DMS 273 treated with DMSO at 0.1 percent for 48 hours (cell line): Measurements from ENCODE around the gene ETV6.
"Not testable (repeated sequence)": the region's sequence is repeated elsewhere in the genome, so short reads cannot be mapped to it uniquely, and the experiment has no call there.

Source experiments
- DNase-seq: peaks from one replicate; lab custom pipeline; 2025; lab: John Stamatoyannopoulos, UW

The ETV6 gene

GRCh38 chr12:11649413-11650285 is at the start of gene ETV6:
TSS of gene ETV6 (plus strand) at chr12:11649674. CDS start at chr12:11650128, 454 bp downstream.
- peak; percentile 36 for DNase-seq

DNA sequence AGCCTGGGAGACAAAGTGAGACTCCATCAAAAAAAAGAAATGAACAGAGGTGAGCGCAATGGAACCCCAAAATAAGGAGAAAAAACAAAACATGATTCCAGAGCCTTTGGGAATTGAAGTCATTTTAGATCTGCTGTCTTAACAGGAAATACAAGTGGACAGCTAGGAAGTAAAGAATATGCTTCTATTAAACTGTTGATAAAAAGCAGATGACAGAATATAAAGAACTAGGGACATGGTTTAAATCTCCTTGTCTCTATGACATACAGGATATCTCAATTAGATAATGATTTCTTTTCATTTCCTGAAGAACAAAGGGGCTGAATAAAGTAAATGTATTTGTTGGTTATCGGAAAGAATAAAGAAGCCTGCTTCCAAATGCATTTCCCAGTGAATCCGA is 49.3 kb upstream of the ETV6 start:
- DNase-seq: no peak

DNA sequence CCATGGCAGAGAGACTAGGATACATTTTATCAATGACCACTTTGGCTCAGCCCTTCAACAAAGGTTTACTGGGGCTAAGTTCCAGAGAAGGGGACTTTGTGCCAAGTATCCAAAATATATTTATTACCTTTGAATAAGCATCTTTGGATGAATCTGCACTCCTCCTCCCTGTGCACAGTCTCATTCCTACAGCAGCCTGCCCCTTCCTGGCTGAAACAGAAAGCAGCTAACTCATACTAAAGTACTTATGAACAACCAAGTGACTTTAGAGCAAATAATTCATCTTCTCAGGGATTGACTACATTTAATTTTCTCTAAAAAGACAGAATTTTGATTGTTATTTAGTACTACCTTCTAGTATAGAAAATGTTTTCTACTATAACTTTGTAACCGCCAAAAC is 47.8 kb upstream of the ETV6 start:
- no peak for DNase-seq

DNA sequence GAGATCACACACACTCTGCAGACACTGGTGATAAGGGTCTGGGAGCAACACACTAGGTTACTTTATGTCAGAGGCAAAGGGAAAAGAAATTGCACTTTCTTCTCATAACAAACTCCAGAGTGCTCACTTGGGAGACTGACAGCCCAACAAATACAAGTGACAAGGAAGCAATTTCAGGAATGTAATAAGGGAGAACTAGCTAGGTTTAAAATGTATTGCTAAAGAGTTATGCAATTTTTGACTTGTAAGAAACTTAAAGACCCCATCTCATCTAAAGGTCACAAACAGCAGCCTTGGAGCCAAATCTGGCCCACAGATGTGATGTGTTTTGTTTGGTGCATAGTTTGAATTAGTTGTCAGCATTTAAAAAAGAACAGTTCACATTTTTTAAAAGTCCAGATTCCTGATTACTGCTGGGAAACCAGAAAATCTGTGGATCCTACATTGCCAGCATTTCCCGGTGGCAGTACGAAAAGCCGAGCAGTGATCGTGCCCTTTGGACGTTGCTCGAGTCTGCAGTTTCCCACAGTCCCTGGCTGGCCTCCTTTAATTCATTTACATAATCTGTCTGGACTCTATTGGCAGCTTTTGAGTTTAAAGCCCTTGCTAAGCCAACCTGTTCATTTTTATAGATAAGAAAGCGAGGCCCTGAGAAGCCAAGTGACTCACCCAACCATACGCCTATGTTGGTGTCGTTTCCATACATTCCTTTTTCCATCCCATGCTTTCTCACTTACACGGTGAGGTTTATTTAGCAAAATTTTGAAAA is 42.0 kb upstream of the ETV6 start:
- no peak for DNase-seq

DNA sequence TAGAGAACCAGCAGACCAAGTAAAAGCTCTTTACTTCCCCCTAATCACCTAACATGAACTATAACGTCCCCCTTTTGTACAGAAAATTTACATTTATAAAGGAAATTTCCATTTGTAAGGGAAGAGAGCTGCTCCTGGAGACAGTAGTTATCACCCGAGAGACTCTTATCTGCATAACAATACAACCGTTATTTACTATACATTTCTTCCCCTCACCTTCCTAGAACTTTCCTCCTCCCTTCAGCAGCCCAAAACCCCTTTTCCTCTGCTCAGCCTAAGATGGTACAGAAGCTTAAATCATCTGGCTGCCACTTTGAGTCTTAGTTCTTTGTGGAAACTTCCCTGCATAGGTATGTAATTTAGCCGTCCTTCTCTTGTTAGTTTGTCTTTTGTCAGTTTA is 40.4 kb upstream of the ETV6 start:
- DNase-seq: no peak

GRCh38 chr12:11615481-11615880 is 34.0 kb upstream of the ETV6 start:
- no peak for DNase-seq

- DNase-seq: no peak
These were observed 31.4 kb upstream of the ETV6 start for GRCh38 chr12:11618046-11618445.

- no peak for DNase-seq
These were observed 27.6 kb upstream of the ETV6 start for GRCh38 chr12:11621797-11622423.

DNA sequence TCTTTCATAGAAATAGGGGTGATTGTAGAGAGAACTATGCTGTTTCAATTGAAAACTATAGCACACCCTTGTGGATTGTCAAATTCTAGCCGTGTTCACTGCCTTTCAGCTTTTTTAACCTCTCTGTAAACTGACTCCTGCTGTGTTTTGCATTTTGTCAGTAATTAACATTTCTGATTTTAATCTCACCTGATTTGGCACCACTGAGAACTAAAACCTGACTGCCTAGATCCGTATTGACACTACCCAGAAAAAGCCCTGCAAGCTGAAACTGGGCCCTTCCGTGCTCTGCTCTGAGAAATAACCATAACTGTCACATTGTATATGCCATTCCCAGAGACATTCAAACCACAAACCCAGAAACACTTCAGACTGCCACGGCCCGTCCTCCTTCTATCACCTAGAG is 26.6 kb upstream of the ETV6 start:
- no peak for DNase-seq

DNA sequence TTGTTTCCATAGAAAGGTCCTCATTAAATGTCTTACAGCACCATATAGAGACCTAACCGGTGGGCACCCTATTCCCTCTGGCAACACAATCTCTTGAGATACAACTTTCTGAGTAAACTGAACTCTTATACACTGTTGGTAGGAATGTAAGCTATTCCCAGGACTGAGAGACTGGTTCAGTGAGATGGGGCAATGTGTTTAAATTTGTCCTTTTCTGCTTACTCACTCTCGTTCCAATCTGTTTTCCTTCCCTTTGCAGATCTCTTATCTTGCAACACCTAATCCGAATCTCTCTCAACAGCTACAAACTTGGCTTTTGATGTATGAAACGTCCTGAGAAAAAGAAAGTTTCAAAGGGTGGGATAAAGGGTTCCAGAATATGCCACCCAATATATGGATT is 26.1 kb upstream of the ETV6 start:
- DNase-seq: no peak

GRCh38 chr12:11624116-11624515 is 25.4 kb upstream of the ETV6 start:
- no peak for DNase-seq

DNA sequence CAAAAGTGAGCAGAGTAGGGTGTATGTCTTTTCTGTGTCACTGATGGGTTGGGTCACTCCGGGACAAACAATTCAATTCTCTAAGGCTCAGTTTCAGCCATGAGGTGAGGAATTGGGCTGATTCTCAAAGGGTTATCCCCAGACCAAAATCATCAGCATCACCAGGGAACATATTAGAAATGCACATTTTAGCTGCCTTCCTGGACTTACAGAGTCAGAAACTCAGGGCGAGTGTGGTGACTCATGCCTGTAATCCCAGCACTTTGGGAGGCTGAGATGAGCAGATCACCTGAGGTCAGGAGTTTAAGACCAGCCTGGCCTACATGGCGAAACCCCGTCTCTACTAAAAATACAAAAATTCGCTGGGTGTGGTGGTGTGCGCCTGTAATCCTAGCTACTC is 21.8 kb upstream of the ETV6 start:
- not testable (repeated sequence) for DNase-seq

DNA sequence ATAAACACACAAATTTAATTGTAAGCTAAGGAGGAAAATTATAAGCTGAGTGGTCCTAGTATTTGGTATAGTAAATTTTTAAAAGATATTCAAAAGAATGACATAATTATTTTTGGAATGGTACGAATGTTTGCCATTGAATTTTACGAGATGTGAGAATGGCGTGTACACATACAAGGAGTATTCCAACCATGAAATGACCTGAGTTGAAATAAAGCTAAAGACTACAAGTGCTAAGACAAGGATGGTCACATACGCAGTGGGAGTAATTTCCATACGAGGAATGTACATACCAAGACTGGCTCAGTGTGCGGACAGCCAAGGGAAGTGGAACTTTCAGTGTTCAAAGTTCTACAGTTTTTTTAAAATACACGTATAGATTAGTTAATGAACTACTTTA is 21.1 kb upstream of the ETV6 start:
- no peak for DNase-seq

GRCh38 chr12:11630046-11630706 is 19.3 kb upstream of the ETV6 start:
- DNase-seq: peak; percentile 66

- DNase-seq: no peak
These were observed 18.2 kb upstream of the ETV6 start for GRCh38 chr12:11631288-11631687.

DNA sequence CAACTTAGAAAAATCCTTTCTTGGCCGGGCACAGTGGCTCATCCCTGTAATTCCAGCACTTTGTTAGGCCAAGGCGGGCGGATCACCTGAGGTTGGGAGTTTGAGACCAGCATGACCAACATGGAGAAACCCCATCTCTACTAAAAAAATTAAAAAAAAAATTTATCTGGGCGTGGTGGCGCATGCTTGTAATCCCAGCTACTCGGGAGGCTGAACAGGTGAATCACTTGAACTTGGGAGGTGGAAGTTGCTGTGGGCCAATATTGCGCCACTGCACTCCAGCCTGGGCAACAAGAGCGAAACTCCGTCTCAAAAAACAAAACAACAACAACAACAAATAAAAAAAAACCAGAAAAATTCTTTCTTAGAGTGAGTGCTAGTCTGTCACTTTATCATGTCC is 17.6 kb upstream of the ETV6 start:
- DNase-seq: not testable (repeated sequence)

GRCh38 chr12:11633968-11634367 is 15.5 kb upstream of the ETV6 start:
- no peak for DNase-seq

DNA sequence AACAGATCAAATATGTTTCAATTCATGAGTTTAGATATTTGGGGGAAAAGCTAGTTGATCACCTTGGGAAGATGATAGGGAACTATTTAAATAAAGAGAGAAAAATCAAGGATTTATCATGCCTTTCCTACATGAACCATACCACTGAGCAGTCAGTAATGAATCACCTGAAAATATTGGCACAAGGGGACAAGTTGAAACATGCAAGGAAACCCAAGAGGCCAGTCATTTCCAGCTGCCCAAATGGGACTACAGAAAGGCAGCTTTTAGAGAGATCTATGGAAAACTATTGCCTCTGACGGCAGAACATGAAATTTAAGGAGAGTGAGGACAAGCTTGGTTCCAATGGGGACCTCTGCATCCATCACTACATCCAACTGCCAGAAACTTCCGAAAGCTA is 14.1 kb upstream of the ETV6 start:
- DNase-seq: no peak

GRCh38 chr12:11638315-11638916 is 11.1 kb upstream of the ETV6 start:
- no peak for DNase-seq

- DNase-seq: no peak
These were observed 10.0 kb upstream of the ETV6 start for GRCh38 chr12:11639454-11639853.

GRCh38 chr12:11641522-11641921 is 8.0 kb upstream of the ETV6 start:
- DNase-seq: no peak

DNA sequence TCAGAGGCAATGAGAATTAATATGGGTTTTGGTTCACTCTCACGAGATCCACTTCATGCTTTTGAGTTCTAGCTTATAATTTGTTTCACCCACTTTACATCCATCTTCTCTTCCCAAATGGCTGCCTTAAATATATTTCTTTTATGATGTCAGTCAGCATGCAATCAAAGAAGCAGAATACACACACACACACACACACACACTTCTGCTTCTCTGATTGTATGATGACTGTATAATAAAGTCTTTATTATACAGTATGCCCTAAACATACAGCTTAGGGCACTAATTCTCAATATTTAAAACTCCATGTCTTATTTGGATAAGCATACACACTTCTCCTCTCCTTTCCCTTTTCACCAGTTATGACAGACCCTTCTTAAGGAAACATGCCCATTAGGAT is 6.7 kb upstream of the ETV6 start:
- no peak for DNase-seq
